ENCODE results near the gene SLC22A23. TPM values are rescaled to one million over a fixed set of nuclear protein-coding genes. Genes with fewer than 3 reads are reported as not detected.

The SLC22A23 gene
- total RNA-seq, 4 donors from 2014 or later: 6.2 to 10.8 (median 7.8) TPM

DNA sequence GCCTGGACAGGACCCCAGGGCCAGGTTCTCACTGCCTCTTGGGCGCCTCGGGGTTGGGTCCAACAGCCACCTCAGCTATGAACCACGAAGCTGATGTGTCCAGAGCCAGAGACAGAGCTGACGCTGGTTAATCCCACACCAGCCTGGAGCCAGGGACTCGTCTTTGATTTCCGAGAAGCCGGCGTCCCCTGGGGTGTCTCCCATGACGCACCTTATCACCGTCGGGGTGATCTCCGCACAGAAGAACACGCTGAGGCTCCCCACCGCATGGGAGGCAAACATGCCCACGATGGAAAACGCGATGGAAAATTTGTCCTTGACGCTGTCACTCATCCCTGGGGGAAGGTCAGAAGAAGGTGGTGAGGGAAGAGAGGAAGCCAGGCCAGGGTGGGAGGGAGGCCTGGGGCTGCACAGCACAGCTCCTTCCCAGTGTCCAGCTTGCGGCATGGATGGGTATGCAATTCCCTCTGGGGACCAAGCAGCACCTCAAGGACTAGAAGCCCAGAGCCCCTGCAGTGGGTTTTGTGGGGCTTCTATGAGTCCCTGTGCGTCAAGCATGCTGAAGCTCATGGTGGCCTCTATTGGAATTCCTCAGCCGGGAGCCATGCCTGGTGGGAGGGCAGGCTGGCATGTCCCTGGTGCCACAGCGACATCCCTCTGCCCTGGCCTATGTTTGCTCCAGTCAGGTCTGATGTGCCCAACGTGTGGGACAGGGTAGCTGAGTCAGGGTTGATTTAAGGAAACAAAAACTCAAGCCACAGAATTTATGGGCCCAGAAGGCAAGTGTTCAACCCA is 173.0 kb downstream of the SLC22A23 start:
- Histone ChIP-seq H3K27me3 (no peaks in the 10 kb centered on the region), H3K27ac (peak overlapping the region in 2 of 4 donors; percentile 63 to 69), H3K4me1 (peaks cover 0 to 45% (median 16%) of the 10 kb centered on the region in 3 donors), H3K9me3 (no peaks in the 10 kb centered on the region), H3K36me3 (peaks cover 0 to 25% of the 10 kb centered on the region in 2 donors), H3K4me3 (no peak overlapping the region)
- TF ChIP-seq POLR2A (IDR thresholded peaks at IDR 0.05): no peak
- TF ChIP-seq EP300 (IDR thresholded peaks at IDR 0.05): no peak
- TF ChIP-seq, protein P1, sequence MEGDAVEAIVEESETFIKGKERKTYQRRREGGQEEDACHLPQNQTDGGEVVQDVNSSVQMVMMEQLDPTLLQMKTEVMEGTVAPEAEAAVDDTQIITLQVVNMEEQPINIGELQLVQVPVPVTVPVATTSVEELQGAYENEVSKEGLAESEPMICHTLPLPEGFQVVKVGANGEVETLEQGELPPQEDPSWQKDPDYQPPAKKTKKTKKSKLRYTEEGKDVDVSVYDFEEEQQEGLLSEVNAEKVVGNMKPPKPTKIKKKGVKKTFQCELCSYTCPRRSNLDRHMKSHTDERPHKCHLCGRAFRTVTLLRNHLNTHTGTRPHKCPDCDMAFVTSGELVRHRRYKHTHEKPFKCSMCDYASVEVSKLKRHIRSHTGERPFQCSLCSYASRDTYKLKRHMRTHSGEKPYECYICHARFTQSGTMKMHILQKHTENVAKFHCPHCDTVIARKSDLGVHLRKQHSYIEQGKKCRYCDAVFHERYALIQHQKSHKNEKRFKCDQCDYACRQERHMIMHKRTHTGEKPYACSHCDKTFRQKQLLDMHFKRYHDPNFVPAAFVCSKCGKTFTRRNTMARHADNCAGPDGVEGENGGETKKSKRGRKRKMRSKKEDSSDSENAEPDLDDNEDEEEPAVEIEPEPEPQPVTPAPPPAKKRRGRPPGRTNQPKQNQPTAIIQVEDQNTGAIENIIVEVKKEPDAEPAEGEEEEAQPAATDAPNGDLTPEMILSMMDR (IDR thresholded peaks at IDR 0.05): no peak
- TF ChIP-seq POLR2AphosphoS5 (IDR thresholded peaks at IDR 0.05): no peak
- ATAC-seq: no peak
- WGBS, 2 donors (ENCODE audit: low coverage in 1 of 2): 100% methylated on average over 1 of the region's 23 CpGs

DNA sequence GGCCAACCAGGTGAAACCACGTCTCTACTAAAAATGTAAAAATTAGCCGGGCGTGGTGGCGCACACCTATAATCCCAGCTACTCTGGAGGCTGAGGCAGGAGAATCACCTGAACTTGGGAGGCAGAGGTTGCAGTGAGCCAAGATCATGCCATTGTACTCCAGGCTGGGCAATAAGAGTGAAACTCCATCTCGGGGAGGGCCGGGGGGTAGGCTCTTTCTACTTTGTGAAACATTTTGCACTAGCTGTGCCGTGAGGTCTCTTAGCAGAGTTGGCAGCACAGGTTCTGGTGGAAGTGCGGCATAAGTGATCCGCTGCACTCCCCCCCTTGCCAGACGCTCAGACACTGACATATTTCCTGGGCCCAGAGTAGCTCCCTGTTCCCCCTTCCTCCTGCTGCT is 173.6 kb downstream of the SLC22A23 start:
- ATAC-seq: no peak
- Histone ChIP-seq H3K4me3 (no peak overlapping the region), H3K27ac (peak overlapping the region in 3 of 4 donors; percentile 63 to 70 (median 69)), H3K9me3 (no peaks in the 10 kb centered on the region), H3K27me3 (no peaks in the 10 kb centered on the region), H3K4me1 (peaks cover 0 to 45% (median 16%) of the 10 kb centered on the region in 3 donors), H3K36me3 (peaks cover 0 to 25% of the 10 kb centered on the region in 2 donors)
- TF ChIP-seq EP300 (IDR thresholded peaks at IDR 0.05) (no peak), POLR2A (IDR thresholded peaks at IDR 0.05) (no peak), POLR2AphosphoS5 (IDR thresholded peaks at IDR 0.05) (no peak)
- WGBS, 2 donors (ENCODE audit: low coverage in 1 of 2): 78 to 88% methylated on average over 6 to 7 of the region's 10 CpGs

DNA sequence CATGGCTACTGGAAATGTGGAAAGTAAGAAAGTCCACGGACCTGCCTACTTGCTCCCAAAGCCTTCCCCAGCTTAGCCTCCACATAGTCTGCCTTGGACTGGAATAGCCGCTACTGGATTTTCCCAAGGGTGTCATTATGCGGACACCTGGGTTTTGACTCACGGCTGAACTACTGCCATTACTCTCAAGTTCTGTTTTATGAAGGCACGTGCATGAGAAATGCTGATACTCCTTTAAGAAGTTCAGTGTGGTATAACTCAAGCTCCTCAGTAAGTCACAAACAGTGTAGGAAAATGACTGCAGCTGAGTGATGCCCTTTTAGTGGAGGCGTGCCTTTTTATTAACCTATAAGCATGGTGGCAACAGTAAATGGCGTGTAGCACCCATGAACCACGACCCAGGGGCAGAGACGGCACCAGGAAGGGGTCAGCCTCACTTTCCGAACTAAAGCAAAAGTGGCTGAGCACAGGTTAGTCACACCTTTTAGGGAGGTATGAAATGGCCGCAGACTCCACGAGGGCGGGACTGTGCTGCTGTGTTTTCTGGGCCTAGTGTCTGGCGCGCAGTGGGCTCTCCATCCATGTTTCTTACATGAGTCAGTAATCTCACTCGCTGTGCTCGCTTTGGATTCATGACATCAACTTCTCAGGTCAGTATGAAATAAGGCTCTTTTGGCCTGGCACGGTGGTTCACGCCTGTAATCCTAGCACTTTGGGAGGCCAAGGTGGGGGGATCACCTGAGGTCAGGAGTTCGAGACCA is 174.2 kb downstream of the SLC22A23 start:
- TF ChIP-seq POLR2AphosphoS5 (IDR thresholded peaks at IDR 0.05) (no peak), POLR2A (IDR thresholded peaks at IDR 0.05) (no peak), EP300 (IDR thresholded peaks at IDR 0.05) (no peak)
- TF ChIP-seq, protein P1 (IDR thresholded peaks at IDR 0.05): no peak
- Histone ChIP-seq H3K36me3 (peaks cover 0 to 25% of the 10 kb centered on the region in 2 donors), H3K4me1 (peaks cover 0 to 43% (median 16%) of the 10 kb centered on the region in 3 donors), H3K27ac (peak overlapping the region in 3 of 4 donors; percentile 63 to 70 (median 69)), H3K27me3 (no peaks in the 10 kb centered on the region), H3K4me3 (no peak overlapping the region), H3K9me3 (no peaks in the 10 kb centered on the region)
- peak; percentile 8 for ATAC-seq
- 52 to 70% methylated on average over 6 to 8 of the region's 20 CpGs for WGBS, 2 donors (ENCODE audit: low coverage in 1 of 2)

DNA sequence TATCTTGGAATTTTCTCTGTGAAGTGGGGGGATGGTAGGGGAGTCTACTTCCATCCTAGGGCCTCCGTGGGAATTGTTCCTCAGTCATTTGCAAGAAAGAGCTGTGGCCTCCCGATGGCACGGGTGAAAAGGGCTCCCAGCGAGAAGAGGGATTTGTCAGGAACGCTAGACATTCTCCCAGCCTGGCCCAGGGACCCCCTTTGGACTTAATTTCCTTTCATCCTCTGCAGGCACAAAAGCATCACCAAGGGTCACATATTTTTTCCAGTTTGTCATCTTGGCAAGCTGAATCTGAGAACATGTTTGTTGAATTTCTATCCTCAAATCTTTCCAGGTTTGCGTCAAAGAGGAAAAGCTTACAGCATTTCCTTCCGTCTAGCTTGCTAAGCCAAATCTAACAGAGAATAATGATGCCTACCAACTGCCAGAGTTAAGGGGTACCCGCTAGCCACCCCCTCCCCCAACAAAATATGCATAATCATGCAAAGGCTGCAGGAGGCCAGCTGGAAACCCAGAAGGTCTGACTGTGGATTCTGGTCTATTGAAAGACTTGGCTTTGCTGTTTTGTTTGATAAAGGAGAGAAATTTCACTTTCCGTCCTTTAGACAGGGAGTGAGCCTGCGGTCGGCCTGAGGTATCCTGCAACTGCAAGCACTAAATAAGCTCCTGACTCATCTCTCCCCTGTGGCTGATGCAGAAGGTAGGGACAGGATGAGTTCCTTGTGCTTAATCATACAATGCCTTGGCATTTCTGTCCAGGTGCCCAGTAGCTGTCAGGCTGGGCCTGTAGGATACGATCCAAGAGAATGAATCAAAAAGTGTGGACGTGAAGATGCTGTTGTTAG is 175.0 kb downstream of the SLC22A23 start:
- TF ChIP-seq POLR2AphosphoS5 (IDR thresholded peaks at IDR 0.05): peak; percentile 45
- TF ChIP-seq, protein P1 (IDR thresholded peaks at IDR 0.05): no peak
- TF ChIP-seq POLR2A (IDR thresholded peaks at IDR 0.05): no peak
- no peak for TF ChIP-seq EP300 (IDR thresholded peaks at IDR 0.05)
- H3K9me3 ChIP-seq: no peaks in the 10 kb centered on the region
- H3K4me1 ChIP-seq: peaks cover 0 to 35% (median 16%) of the 10 kb centered on the region in 3 donors
- no peaks in the 10 kb centered on the region for H3K27me3 ChIP-seq
- WGBS, 2 donors (ENCODE audit: low coverage in 1 of 2): 17 to 18% methylated on average over 6 to 12 of the region's 13 CpGs
- no peak overlapping the region for H3K4me3 ChIP-seq
- peaks cover 0 to 31% of the 10 kb centered on the region in 2 donors for H3K36me3 ChIP-seq
- ATAC-seq: peak; percentile 38
- peak overlapping the region in 3 of 4 donors; percentile 63 to 70 (median 69) for H3K27ac ChIP-seq

Data from gastroesophageal sphincter (tissue), 4 donors.